Loucy (cell line): Measurements from ENCODE around the gene KIF7.

Source experiments
- H2AFZ ChIP-seq: fragments of 200-600 bp; sonication (generic); 2 replicates; pipeline ENCODE4 v1.6.0; 2016; ENCODE audit warnings: antibody characterized with exemption, mild to moderate bottlenecking, low read length, moderate library complexity
- H3F3A ChIP-seq: fragments of 200-600 bp; 2 replicates; pipeline ENCODE4 v1.6.0; 2016; ENCODE audit warnings: antibody characterized with exemption, low read depth, mild to moderate bottlenecking
- H3K27me3 ChIP-seq: fragments of 200-600 bp; sonication (generic); 2 replicates; pipeline ENCODE4 v1.6.1; 2014; ENCODE audit warnings: low read length, mild to moderate bottlenecking; ENCODE audit not compliant: insufficient read depth, poor library complexity, severe bottlenecking
- H3K36me3 ChIP-seq: fragments of 200-600 bp; sonication (generic); 2 replicates; pipeline ENCODE4 v1.6.1; 2016; ENCODE audit warnings: low read length; ENCODE audit not compliant: insufficient read depth
- H3K4me1 ChIP-seq: fragments of 200-600 bp; sonication (generic); 2 replicates; pipeline ENCODE4 v1.5.1; 2014; ENCODE audit warnings: low read length, mild to moderate bottlenecking; ENCODE audit not compliant: insufficient read depth, poor library complexity, severe bottlenecking
- H3K4me2 ChIP-seq: fragments of 200-600 bp; sonication (generic); 2 replicates; pipeline ENCODE4 v1.6.0; 2014; ENCODE audit warnings: antibody characterized with exemption, low read length, low read depth, mild to moderate bottlenecking; ENCODE audit not compliant: poor library complexity, severe bottlenecking
- H3K4me3 ChIP-seq: fragments of 200-600 bp; sonication (generic); 2 replicates; pipeline ENCODE4 v1.5.1; 2014; ENCODE audit warnings: low read length, mild to moderate bottlenecking, mixed read lengths; ENCODE audit not compliant: poor library complexity, severe bottlenecking
- H3K79me2 ChIP-seq: fragments of 200-600 bp; sonication (generic); 2 replicates; pipeline ENCODE4 v1.6.1; 2014; ENCODE audit warnings: low read length; ENCODE audit not compliant: insufficient read depth
- H3K9ac ChIP-seq: fragments of 200-600 bp; sonication (generic); 2 replicates; pipeline ENCODE4 v1.6.0; 2014; ENCODE audit warnings: mild to moderate bottlenecking, low read depth, low read length, moderate library complexity; ENCODE audit not compliant: poor library complexity, severe bottlenecking
- H3K9me2 ChIP-seq: fragments of 200-600 bp; sonication (generic); replicated peaks from 2 replicates; pipeline ENCODE4 v1.6.1; 2016; ENCODE audit warnings: low read depth, low read length, mixed read lengths
- H3K9me3 ChIP-seq: fragments of 200-600 bp; sonication (generic); 2 replicates; pipeline ENCODE4 v1.6.1; 2014; ENCODE audit warnings: mild to moderate bottlenecking, antibody characterized with exemption, low read length, low read depth; ENCODE audit not compliant: insufficient read depth
- H4K20me1 ChIP-seq: fragments of 200-600 bp; sonication (generic); 2 replicates; pipeline ENCODE4 v1.6.0; 2014; ENCODE audit warnings: antibody characterized with exemption, low read length, mild to moderate bottlenecking; ENCODE audit not compliant: insufficient read depth, poor library complexity, severe bottlenecking
- CTCF ChIP-seq: fragments of 200-600 bp; sonication (generic); conservative IDR thresholded peaks from 2 replicates; pipeline ENCODE4 v1.5.1; 2014; ENCODE audit warnings: mild to moderate bottlenecking, antibody characterized with exemption, low read length
- EZH2phosphoT487 ChIP-seq: fragments of 200-600 bp; IDR thresholded peaks from 2 replicates; pipeline ENCODE4 v1.6.1; 2018; ENCODE audit warnings: antibody characterized with exemption, mild to moderate bottlenecking, moderate library complexity, borderline replicate concordance

KIF7 gene

GRCh38 chr15:89686522-89686921, 31.3 kb upstream of the KIF7 start:
- TF ChIP-seq EZH2phosphoT487 (no peak), CTCF (no peak)
- H3K4me1 ChIP-seq: no peaks in the 10 kb centered on the region
- H3F3A ChIP-seq: no peaks in the 10 kb centered on the region

GRCh38 chr15:89685995-89686394, 30.7 kb upstream of the KIF7 start:
- Histone ChIP-seq H3K4me2 (no peak overlapping the region), H3K9me2 (no peaks in the 10 kb centered on the region), H2AFZ (no peak overlapping the region), H3K4me1 (no peaks in the 10 kb centered on the region), H3K79me2 (no peaks in the 10 kb centered on the region), H3K9me3 (no peaks in the 10 kb centered on the region), H3F3A (no peaks in the 10 kb centered on the region), H3K4me3 (no peak overlapping the region), H3K36me3 (no peaks in the 10 kb centered on the region), H4K20me1 (no peaks in the 10 kb centered on the region), H3K9ac (no peak overlapping the region), H3K27me3 (no peaks in the 10 kb centered on the region)
- no peak for TF ChIP-seq CTCF
- no peak for TF ChIP-seq EZH2phosphoT487

More at GRCh38 chr15:89686522-89686921, 31.3 kb upstream of the KIF7 start:
- Histone ChIP-seq H3K27me3 (no peaks in the 10 kb centered on the region), H3K9ac (no peak overlapping the region), H3K9me2 (no peaks in the 10 kb centered on the region), H3K9me3 (no peaks in the 10 kb centered on the region), H3K36me3 (no peaks in the 10 kb centered on the region), H3K4me3 (no peak overlapping the region), H3K4me2 (no peak overlapping the region), H3K79me2 (no peaks in the 10 kb centered on the region), H4K20me1 (no peaks in the 10 kb centered on the region), H2AFZ (no peak overlapping the region)

- Histone ChIP-seq H3K9me3 (no peaks in the 10 kb centered on the region), H2AFZ (no peak overlapping the region), H3K36me3 (no peaks in the 10 kb centered on the region), H3K4me3 (no peak overlapping the region), H3K27me3 (no peaks in the 10 kb centered on the region), H3F3A (no peaks in the 10 kb centered on the region), H4K20me1 (no peaks in the 10 kb centered on the region), H3K9ac (no peak overlapping the region), H3K4me2 (no peak overlapping the region), H3K4me1 (no peaks in the 10 kb centered on the region), H3K9me2 (no peaks in the 10 kb centered on the region), H3K79me2 (no peaks in the 10 kb centered on the region)
- TF ChIP-seq CTCF (no peak), EZH2phosphoT487 (no peak)
Observed at GRCh38 chr15:89681146-89681545, 25.9 kb upstream of the KIF7 start.
